Panc1 (cell line): ENCODE data around the gene CLEC9A. TPM values are rescaled to one million over a fixed set of nuclear protein-coding genes. Genes with fewer than 3 reads are reported as not detected.

ENCODE experiments used
- ATAC-seq: fragments of 200-7000 bp; cut with Tn5 transposase; 2 replicates; pipeline ENCODE4 v1.9.1; 2020; ENCODE audit warnings: mild to moderate bottlenecking, moderate library complexity
- BruUV-seq: library from RNA; stranded (reverse); fragments of 400-500 nt; replicated peaks from 2 replicates; lab custom pipeline; 2021; lab: Mats Ljungman, UMichigan
- CTCF ChIA-PET: fragments of 300-600 bp; sonication (Branson Sonifier 250); formaldehyde crosslinking; loops from one replicate; lab custom pipeline; 2022; ENCODE audit warnings: antibody characterized with exemption; lab: Charles Lee
- POLR2A ChIA-PET: fragments of 300-600 bp; sonication (Branson Sonifier 250); formaldehyde crosslinking; loops from one replicate; lab custom pipeline; 2022; ENCODE audit warnings: antibody characterized with exemption; lab: Charles Lee
- DNase-seq: peaks from one replicate; pipeline ENCODE4 v3.0.0-alpha.2; 2010; ENCODE audit warnings: low read depth, low spot score
- H3K27ac ChIP-seq: 2 replicates; pipeline ENCODE4 v1.5.1; 2011; ENCODE audit warnings: mild to moderate bottlenecking, low read length, inconsistent platforms
- H3K27me3 ChIP-seq: fragments of 200-500 bp; sonication (Bioruptor generic); 2 replicates; pipeline ENCODE4 v1.6.0; 2014; ENCODE audit warnings: low read length, inconsistent platforms; ENCODE audit not compliant: control insufficient read depth, insufficient read depth
- H3K36me3 ChIP-seq: fragments of 200-500 bp; sonication (Bioruptor generic); 2 replicates; pipeline ENCODE4 v1.5.1; 2014; ENCODE audit warnings: inconsistent platforms, mild to moderate bottlenecking, low read length, moderate library complexity; ENCODE audit not compliant: control insufficient read depth, insufficient read depth
- H3K4me1 ChIP-seq: 2 replicates; pipeline ENCODE4 v1.5.1; 2011; ENCODE audit warnings: inconsistent platforms, mild to moderate bottlenecking, low read length, moderate library complexity; ENCODE audit not compliant: control insufficient read depth, insufficient read depth
- H3K4me3 ChIP-seq, 2 experiments: 2 replicates each; pipeline ENCODE4 v1.5.1; 2011 to 2012; ENCODE audit warnings: low read depth in 2 of 2, low read length in 2 of 2, mild to moderate bottlenecking in 2 of 2, inconsistent platforms in 1 of 2, moderate library complexity in 1 of 2
- H3K9me3 ChIP-seq: fragments of 200-500 bp; sonication (Bioruptor generic); 2 replicates; pipeline ENCODE4 v1.5.1; 2014; ENCODE audit warnings: low read depth, mild to moderate bottlenecking, inconsistent platforms, low read length, moderate library complexity; ENCODE audit not compliant: control insufficient read depth, insufficient read depth
- CTCF ChIP-seq: fragments of 450-650 bp; IDR thresholded peaks from 2 replicates; pipeline ENCODE4 v1.5.1; 2017; ENCODE audit warnings: mild to moderate bottlenecking
- POLR2AphosphoS5 ChIP-seq: IDR thresholded peaks from 2 replicates; pipeline ENCODE4 v1.6.1; 2012; ENCODE audit warnings: mild to moderate bottlenecking, low read depth, low read length, moderate library complexity
- REST ChIP-seq, 2 experiments: IDR thresholded peaks; 2 replicates each; pipeline ENCODE4 v1.6.1; 2011 to 2012; ENCODE audit warnings: low read depth in 2 of 2, control low read depth in 1 of 2, low read length in 1 of 2, mild to moderate bottlenecking in 1 of 2, moderate library complexity in 1 of 2; ENCODE audit not compliant: insufficient read depth in 1 of 2
- SIN3A ChIP-seq: IDR thresholded peaks from 2 replicates; pipeline ENCODE4 v1.6.1; 2012; ENCODE audit warnings: low read depth, mild to moderate bottlenecking, low read length, moderate library complexity, borderline replicate concordance; ENCODE audit not compliant: insufficient read depth
- TCF7L2 ChIP-seq: IDR thresholded peaks from 2 replicates; pipeline ENCODE4 v1.6.1; 2011; ENCODE audit warnings: mild to moderate bottlenecking, low read depth, low read length, inconsistent platforms
- in situ Hi-C: cut with HindIII; loops from 2 replicates; pipeline ENCODE4 v1.10.0; 2016; ENCODE audit warnings: low sequenced_read_pairs, low pct_unique_long_range_greater_than_20kb
- intact Hi-C: fragments of 100-400 bp; cut with micrococcal nuclease; formaldehyde crosslinking; loops from one replicate; pipeline ENCODE4 v1.10.0; 2022; ENCODE audit not compliant: unreplicated experiment
- total RNA-seq: library from RNA; stranded (reverse); gene quantifications from one replicate; pipeline ENCODE4 v1.2.1, GENCODE V29; 2021; ENCODE audit not compliant: unreplicated experiment

The CLEC9A gene
- total RNA-seq, 1 experiment from 2014 or later, result not detected

GRCh38 chr12:10058387-10058786 is 27.9 kb downstream of the CLEC9A start:
- ATAC-seq (no peak), DNase-seq (no peak)
- Histone ChIP-seq H3K4me3 (no peak overlapping the region), H3K27ac (no peak overlapping the region), H3K36me3 (no peaks in the 10 kb centered on the region), H3K27me3 (no peaks in the 10 kb centered on the region), H3K9me3 (no peaks in the 10 kb centered on the region), H3K4me1 (no peaks in the 10 kb centered on the region)
- intact Hi-C loops, result no loop called here
- ChIA-PET POLR2A (interaction anchor here (0.6 kb wide), 1 partner anchor 45 kb away, joined by 3 read pairs; no protein-coding TSS in a partner anchor), CTCF (no interaction called here)
- no TSS peak for BruUV-seq
- TF ChIP-seq POLR2AphosphoS5 (no peak), TCF7L2 (no peak), CTCF (no peak), REST (IDR thresholded peaks at IDR 0.05; ENCODE audit: insufficient read depth in 1 of 2, low read depth in 2 of 2, low read length in 1 of 2) (no peak), SIN3A (no peak)
- in situ Hi-C loops, result no loop called here

GRCh38 chr12:10065241-10065640 is 34.8 kb downstream of the CLEC9A start:
- Histone ChIP-seq H3K4me1 (no peaks in the 10 kb centered on the region), H3K36me3 (no peaks in the 10 kb centered on the region), H3K9me3 (no peaks in the 10 kb centered on the region), H3K27me3 (no peaks in the 10 kb centered on the region), H3K4me3 (no peak overlapping the region), H3K27ac (no peak overlapping the region)
- DNase-seq, result no peak
- no peak for ATAC-seq
- ChIA-PET CTCF (no interaction called here), POLR2A (no interaction called here)
- intact Hi-C loops (no loop called here), in situ Hi-C loops (no loop called here)
- no peak for TF ChIP-seq SIN3A
- TF ChIP-seq TCF7L2, result no peak
- no peak for TF ChIP-seq POLR2AphosphoS5
- no peak for TF ChIP-seq REST (IDR thresholded peaks at IDR 0.05; ENCODE audit: insufficient read depth in 1 of 2, low read depth in 2 of 2, low read length in 1 of 2)
- TF ChIP-seq CTCF, result no peak
- no TSS peak for BruUV-seq
